RWPE1 (cell line): ENCODE data around the gene HIPK1.

ENCODE experiments used
- CTCF ChIA-PET: fragments of 350-600 bp; sonication (Branson Sonifier 250); formaldehyde crosslinking; extraction: SDS; loops from one replicate; lab custom pipeline; 2021; lab: Yijun Ruan, JAX
- POLR2A ChIA-PET: fragments of 400-600 bp; formaldehyde crosslinking; extraction: SDS; loops from one replicate; lab custom pipeline; 2020; ENCODE audit warnings: antibody characterized with exemption; ENCODE audit not compliant: low non-redundant PET; lab: Yijun Ruan, JAX
- DNase-seq: peaks from one replicate; pipeline ENCODE4 v3.0.0; 2012; ENCODE audit warnings: low spot score
- H3K27ac ChIP-seq: fragments of 450-650 bp; 2 replicates; pipeline ENCODE4 v1.5.1; 2017
- TF ChIP-seq, protein P1 (sequence below): fragments of 450-650 bp; conservative IDR thresholded peaks from 2 replicates; pipeline ENCODE4 v1.5.1; 2017; ENCODE audit warnings: low read depth, mild to moderate bottlenecking

Gene HIPK1

DNA sequence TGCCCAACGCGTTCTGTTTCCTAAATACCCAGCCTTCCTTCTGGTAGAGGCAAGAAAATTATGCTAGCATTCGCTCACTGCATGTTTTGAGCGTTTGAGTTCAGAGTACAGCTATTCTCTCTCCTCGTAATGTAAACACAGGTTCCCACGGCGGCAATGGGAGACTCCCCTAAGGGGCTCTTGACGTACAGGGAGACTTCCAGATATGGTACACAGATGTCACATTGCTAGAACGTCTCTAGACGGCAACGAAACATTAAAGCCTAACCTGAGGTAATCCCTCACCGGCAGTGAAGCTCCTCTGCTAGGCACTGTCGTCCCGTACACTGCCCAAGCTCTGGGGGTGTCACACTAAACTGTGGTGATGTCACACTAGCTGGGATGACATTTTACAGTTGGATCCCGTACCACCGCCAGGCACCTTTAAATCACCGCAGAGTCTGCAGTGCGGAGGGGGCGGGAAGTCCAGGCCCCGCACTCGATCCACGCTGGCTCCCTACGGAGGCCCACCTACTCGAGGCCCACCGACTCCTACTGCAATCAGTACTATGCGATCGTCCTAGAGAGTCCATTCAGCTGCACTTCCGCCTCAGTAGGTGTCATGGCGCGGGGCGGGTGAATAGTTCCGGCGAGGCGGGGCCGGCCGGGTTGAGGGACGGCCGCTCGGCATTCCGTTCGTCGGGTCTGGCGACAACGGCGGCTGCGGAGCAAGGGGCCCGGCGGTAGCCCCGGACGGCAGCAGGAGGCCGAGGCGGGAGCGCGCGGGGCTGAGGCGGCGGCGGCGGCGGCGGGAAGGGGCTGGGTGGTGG lies at the start of gene HIPK1:
Gene HIPK1 (plus strand): TSS at position 384 of the 809 bp plus-strand sequence.
- H3K27ac ChIP-seq: peak within 1 kb of the TSS; percentile 82
- DNase-seq: peak; percentile 85
- ChIA-PET CTCF (interaction anchor here (0.7 to 2.8 kb wide), 3 partner anchors 11 to 55 kb away, joined by 4 to 16 read pairs (median 5); partner anchors contain the start of genes AP4B1 and DCLRE1B), POLR2A (interaction anchor here (0.7 to 3.7 kb wide), 2 partner anchors 16 to 25 kb away, joined by 3 to 19 read pairs; partner anchors contain the start of genes AP4B1 and DCLRE1B)
- TF ChIP-seq, protein P1, sequence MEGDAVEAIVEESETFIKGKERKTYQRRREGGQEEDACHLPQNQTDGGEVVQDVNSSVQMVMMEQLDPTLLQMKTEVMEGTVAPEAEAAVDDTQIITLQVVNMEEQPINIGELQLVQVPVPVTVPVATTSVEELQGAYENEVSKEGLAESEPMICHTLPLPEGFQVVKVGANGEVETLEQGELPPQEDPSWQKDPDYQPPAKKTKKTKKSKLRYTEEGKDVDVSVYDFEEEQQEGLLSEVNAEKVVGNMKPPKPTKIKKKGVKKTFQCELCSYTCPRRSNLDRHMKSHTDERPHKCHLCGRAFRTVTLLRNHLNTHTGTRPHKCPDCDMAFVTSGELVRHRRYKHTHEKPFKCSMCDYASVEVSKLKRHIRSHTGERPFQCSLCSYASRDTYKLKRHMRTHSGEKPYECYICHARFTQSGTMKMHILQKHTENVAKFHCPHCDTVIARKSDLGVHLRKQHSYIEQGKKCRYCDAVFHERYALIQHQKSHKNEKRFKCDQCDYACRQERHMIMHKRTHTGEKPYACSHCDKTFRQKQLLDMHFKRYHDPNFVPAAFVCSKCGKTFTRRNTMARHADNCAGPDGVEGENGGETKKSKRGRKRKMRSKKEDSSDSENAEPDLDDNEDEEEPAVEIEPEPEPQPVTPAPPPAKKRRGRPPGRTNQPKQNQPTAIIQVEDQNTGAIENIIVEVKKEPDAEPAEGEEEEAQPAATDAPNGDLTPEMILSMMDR: no peak

DNA sequence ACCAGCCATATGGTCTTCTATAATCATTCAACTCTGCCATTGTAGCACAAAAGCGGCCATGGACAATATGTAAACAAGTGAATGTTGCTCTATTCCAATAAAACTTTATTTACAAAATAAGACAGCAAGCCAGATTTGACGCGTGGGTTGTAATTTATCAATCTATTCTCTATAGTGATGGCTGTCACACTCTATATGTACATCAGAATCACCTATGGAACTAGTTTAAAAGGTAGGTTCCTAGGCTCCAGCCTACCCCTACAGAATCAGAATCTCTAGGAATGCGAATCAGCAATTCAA lies 49.4 kb upstream of the HIPK1 start:
- no peak overlapping the region for H3K27ac ChIP-seq
- POLR2A ChIA-PET: no interaction called here
- TF ChIP-seq, protein P1: no peak
- CTCF ChIA-PET: no interaction called here
- DNase-seq: no peak

DNA sequence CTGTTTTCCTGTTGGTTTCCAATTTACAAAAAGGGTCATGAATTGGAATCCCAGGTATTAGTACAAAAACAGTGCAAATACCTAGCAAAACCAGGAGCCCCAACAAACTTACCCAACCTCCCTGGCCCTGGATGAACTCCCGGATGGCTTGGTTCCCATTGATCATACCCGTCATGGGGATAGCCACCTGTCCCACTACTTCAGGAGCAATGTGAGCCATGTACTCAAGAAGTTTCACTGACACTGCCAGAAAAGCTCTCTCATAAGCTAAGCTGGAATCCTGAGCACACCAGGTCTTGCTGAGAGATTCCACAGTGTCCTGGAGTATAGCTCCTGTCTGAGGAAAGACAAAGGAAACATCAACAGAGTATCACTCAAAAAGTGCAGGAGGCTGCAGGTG lies 47.5 kb upstream of the HIPK1 start:
- POLR2A ChIA-PET: no interaction called here
- TF ChIP-seq, protein P1: no peak
- DNase-seq: no peak
- H3K27ac ChIP-seq: no peak overlapping the region
- CTCF ChIA-PET: interaction anchor here (0.6 to 0.8 kb wide), 3 partner anchors 10 to 128 kb away, joined by 3 to 5 read pairs (median 4); no protein-coding TSS in a partner anchor

DNA sequence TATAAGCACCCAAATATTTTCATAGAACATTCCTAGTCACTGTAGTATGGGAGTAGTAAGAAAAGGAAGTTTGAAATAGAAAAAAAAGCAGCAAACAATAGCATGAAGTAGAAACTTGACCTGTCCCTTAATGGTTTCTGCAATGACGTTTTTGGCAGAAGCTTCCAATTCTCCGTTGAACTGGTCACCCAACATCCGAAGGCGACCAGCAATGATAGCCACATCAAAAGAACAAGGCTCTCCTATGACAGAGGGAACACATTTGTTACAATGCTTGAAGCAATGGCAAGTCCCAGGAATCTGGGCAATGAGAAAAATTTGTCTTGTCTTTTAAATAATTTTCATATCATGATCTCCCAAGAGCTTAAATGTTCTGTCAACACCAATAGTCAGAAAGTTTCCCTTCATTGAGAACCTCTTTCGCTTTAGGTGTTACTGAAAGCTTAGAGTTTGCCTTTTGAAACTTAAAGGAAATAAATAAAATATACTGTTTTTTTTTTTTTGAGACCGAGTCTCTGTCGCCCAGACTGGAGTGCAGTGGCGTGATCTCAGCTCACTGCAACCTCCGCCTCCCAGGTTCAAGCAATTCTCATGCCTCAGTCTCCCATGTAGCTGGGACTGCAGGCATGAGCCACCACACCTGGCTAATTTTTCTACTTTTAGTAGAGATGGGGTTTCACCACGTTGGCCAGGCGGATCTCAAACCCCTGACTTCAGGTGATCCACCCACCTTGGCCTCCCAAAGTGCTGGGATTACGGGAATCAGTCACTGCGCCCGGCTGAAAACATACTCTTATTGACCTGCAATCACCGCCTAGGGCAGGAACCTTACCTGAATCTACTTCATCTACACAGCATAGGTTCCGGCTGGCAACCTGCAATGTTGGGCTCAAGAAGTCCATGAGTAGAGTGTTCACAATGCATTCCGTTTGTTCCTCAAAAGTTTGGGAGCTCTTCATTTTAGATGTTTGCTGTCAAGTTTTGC lies 42.4 kb upstream of the HIPK1 start:
- DNase-seq: no peak
- POLR2A ChIA-PET: no interaction called here
- CTCF ChIA-PET: interaction anchor here (0.6 kb wide), 1 partner anchor 24 kb away, joined by 3 read pairs; no protein-coding TSS in a partner anchor

DNA sequence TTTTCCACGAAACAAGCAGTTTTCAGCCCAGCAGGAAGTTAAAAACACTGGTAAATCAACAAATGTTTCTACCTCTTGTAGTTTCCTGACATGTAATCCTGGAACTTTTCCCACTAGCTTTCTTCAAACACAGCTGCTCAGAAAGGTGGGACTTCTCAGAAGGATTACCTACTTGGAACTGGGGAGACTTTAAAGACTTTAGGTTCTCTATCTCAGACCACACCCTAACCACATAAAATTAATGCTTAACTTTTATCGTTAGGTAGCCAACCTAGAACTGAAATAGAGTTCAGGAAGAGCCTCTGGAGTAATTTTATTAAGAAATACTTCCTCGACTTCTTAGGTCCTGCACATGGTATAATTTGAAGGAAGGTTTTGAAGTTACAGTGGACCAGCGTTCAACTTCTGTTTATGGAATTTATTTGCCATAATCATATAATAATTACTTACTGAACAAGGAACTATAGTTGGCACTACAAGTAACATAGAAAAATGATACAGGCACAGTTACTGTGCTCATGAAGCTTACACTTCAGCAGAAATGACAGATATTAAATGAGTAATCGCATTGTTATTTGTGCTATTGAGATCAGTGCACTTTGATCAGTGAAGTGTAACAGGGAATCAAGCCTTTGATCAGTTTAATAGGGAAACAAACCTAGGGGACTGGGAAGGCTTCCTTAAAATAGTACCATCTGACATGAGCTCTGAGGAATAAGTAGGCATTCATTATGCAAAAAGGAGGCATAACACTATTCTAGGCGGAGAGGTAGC lies 41.5 kb upstream of the HIPK1 start, which contains the start of gene BCL2L15:
Gene BCL2L15 (minus strand): TSS at position 180 of the 774 bp plus-strand sequence. CDS start 206 bp downstream, outside the sequence.
- CTCF ChIA-PET: interaction anchor here (0.6 kb wide), 1 partner anchor 23 kb away, joined by 3 read pairs; no protein-coding TSS in a partner anchor
- no peak within 1 kb of the TSS for H3K27ac ChIP-seq
- TF ChIP-seq, protein P1: no peak
- DNase-seq: peak; percentile 5
- POLR2A ChIA-PET: no interaction called here

More for the DNA sequence above, 42.4 kb upstream of the HIPK1 start:
- no peak overlapping the region for H3K27ac ChIP-seq
- TF ChIP-seq, protein P1: no peak
